ENCODE results near the gene ZIC5.

DNA sequence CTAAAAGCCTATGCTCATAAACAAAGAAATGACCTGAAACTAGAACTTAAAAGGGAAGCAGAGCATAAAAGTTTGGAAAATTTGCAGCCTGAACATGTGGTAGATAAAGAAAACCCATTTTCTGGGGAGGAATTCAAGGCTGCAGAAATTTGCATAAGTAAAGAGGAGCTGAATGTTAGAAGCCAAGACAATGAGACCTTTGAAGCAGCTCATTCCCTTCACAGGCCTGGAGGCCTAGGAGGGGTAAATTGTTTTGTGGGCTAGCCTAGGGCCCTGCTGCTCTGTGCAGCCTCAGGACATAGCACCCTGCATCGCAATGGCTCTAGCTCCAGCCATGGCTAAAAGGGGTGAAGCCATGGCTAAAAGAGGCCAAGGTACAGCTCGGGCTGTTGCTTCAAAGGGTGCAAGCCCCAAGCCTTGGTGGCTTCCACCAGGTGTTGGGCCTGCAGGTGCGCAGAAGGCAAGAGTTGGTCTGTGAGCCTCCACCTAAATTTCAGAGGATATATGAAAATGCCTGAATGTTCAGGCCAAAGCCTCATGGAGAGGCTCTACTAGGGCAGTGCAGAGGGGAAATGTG lies 48.3 kb upstream of the ZIC5 start:
- no peak for TF ChIP-seq POLR2A (IDR thresholded peaks at IDR 0.05)
- TF ChIP-seq, protein P1, sequence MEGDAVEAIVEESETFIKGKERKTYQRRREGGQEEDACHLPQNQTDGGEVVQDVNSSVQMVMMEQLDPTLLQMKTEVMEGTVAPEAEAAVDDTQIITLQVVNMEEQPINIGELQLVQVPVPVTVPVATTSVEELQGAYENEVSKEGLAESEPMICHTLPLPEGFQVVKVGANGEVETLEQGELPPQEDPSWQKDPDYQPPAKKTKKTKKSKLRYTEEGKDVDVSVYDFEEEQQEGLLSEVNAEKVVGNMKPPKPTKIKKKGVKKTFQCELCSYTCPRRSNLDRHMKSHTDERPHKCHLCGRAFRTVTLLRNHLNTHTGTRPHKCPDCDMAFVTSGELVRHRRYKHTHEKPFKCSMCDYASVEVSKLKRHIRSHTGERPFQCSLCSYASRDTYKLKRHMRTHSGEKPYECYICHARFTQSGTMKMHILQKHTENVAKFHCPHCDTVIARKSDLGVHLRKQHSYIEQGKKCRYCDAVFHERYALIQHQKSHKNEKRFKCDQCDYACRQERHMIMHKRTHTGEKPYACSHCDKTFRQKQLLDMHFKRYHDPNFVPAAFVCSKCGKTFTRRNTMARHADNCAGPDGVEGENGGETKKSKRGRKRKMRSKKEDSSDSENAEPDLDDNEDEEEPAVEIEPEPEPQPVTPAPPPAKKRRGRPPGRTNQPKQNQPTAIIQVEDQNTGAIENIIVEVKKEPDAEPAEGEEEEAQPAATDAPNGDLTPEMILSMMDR (IDR thresholded peaks at IDR 0.05), result no peak
